ENCODE results near the gene GNG4.
"Not testable (repeated sequence)": the region's sequence is repeated elsewhere in the genome, so short reads cannot be mapped to it uniquely, and the experiment has no call there.

The GNG4 gene

DNA sequence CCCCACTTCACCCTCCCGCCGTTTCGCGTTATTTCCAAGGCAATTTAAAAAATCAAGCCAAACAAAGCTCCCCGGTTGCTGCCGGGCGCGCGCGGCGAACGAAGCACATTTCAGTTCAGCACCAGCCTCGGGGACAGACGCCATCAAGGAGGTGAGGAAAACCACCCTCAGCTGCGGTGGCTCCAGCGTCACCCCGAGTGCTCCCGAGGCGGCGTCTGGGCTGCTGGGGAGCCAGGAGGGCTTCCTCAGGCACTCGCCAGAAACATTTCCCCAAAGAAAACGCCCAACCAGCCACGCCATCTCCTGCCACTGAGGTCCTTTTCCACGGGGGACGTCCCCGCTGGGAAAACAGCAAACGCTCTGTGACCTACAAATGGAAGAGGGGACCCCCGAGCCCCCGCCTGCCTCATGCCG is 623 bp downstream of the GNG4 start:
- DNase-seq, result peak; percentile 63

DNA sequence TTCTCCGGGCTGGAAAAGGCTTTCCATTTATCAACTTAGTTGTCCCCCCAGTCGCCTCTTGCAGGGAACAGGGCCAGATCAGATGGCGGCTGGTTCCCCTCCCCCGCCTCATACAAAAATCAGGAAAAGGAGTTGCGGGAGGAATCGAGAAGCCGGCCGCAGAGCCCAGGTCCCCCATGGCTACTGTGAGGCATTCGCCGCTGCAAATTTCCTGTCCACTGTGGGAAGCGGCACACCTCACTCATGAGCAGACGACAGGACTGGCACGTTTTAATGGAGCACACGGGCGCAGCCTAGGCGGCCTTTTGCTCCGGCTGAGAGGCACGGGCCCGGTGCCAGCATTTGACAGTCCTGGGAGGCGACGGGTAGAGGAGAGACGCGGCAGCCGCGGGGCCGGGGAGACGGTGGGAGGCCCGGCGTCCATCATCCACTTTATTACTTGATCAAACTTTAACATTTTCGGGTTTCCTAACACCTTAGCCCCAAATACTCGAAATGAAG is 1.1 kb downstream of the GNG4 start:
- DNase-seq, result no peak

DNA sequence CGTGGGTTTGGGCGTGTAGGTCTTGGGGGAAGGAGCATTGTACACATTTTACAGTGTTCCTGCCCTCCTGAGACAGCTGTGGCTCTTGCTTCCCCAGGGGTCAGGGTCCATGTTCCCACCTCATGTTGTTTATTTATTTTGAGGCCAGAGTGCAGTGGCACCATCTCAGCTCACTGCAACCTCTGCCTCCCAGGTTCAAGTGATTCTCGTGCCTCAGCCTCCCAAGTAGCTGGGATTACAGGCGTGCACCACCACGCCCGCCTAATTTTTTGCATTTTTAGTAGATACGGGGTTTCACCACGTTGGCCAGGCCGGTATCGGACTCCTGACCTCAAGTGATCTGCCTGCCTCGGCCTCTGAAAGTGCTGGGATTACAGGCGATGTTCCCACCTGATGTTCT is 2.0 kb downstream of the GNG4 start:
- DNase-seq, result not testable (repeated sequence)

DNA sequence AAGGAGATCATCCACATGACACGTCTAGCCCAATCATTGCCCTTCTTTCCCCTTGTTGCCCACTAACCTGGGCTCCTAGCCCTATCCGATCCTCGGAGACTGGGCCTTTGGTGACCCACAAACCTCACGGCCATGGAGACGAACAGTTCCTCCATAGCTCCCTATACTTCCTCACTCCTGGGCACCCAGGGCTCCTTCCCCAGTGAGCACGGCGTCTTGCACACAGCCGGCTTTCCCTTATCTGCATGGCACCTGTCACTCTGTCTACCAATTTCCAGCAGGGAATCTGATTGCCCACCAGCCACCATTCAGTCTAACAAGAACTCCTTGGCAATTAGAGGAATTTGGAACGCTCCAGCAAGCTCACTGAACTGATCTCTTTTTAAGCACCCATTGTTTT is 3.1 kb downstream of the GNG4 start:
- DNase-seq, result no peak

DNA sequence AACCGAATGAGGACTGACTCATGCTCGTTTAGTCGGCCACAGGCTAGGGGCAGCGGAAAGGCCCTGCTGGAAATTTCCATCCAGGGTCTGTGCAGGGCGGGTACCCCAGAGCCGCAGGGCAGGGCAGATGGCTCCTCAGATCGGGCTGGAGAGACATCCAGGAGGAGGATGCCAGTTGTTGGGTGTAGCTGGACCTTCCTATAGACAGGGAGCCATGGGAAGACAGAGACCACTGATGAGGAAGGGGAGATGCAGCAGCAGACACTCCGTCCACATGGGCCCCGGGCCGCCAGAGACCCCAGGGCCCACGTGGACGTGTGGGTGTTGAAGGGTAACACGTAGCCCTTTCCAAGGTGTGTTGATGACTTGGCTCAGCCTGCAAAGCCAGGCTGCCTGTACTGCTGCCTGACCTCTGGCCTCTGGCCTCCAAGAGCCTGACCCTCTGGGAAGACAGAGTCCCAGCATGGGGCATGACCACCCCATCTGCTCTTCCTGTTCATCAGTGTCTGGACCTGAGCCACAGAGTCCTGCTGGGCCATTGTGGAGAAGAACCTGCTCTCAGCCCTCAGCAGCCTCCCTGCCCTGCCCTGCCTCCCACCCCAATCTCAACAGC is 4.8 kb downstream of the GNG4 start:
- no peak for DNase-seq

DNA sequence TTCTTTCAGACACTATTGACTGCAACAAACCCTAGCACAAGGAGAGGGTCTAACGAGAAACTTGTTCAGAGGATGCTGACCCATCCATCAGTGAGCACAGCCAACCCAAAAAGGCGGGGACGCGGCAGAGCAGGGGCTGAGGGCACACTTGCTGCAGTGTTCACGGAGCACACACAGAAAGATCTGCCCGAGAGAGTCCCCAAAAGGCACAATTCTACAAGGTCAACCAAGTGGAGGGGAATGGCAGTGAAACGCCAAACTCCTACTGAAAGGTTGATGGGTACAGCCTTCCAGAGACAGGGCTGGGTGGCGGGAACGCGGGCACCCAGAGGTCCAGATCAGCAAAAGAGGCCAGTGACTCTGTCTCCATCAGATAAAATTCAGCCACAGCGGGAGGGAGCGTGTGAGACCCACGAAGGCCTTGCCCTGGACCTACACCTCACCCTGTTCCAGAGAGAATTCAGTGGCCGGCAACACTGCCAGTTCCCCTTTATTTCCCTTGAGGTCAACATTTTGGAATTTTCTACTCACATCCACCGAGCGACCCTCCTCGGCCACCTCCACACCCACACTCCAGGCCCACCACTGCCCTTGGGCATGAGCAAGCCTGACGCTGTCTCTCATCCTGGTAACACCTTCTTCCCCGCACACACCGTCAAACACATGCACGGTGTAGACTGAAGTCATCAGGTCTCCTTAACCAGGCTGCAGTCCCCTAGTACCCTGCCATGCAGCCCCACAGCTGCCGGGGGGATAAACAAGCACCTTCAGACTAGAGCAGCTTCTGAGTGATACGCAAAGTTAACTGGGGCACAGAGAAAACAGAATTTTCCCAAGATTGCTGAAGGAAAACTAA is 5.5 kb downstream of the GNG4 start:
- DNase-seq, result no peak

DNA sequence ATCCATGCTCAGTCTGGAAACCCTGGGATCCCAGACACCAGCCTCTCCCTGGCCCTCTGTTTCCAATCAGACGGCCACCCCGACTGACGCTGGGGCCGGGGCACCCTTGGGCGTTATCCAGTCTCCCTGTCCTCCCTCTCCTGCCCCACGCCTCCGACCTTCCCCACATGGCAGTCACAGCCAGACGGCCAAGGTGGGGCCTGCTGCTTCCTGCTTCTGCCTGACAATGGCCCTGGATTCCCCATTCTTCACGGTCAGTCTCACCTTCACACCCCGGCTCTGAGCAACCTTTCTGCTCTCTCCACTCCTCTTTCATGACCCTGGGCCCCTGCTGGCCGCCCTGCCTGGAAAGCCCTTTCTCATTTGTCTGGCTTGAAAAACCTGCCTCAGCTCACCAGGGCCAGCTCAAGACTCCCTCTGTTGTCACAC is 6.6 kb downstream of the GNG4 start:
- DNase-seq, result no peak

DNA sequence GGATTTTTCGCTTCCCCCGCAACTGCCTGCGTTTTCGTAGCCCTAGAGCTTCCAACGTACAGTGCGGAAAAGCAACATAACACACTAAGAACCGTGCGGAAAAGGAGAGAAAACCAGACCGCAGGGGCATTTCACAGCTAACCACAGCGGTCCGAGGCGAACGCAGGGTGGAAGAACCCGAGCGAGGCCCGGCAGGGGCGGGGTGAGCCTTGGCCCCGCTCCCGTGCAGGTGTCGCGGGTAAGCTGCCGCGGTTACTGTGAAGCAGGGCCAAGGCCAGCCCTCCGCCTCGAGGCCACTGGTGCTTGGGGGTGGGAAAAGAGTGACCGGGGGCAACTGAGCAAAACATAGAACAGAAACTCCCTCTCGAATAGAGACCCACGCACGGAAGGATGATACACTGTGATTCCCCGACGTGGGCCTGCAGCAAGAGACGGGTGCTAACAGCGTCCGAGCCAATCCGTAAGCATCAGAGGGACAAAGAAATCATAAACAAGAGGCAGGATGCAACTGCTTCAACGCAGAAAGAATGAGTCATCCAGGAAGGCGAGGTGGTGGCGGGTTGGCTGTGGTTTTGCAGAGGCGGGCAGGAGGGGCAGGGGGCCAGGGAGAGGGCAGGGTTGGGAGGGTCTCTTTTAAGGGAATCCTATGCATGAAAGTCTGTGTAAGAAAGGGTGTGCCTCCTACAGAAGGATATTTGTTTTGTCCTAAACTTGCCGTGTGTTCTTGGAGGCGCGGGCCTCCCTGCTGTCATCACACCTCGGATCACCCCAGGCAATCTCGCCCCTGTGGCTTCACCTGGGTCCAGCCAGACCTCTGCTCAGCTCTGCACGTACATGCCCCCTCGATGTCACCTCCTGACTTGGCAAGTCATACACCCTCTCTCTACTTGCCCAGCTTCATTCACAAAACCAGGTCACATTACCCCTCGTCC is 7.3 kb downstream of the GNG4 start:
- no peak for DNase-seq

DNA sequence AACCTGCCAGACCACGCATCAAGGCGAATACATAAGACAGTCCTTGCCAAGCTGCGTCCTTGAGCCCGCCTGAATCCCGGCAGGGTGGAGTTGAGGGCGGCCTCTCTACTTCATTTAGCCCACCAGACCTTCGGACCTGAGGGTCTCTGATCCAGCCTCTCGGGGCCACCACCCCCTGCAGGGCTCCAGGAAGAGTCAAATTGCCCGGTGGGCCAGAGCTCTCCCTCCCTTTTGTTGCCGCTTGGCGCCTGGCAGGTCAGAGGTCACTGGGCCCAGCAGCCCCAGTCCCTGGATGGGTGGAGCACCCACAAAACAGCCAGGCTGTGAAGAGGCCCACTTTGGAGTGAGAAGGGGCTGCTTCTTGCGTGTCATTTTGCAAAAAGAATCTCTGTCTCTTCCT is 9.0 kb downstream of the GNG4 start:
- DNase-seq, result no peak

DNA sequence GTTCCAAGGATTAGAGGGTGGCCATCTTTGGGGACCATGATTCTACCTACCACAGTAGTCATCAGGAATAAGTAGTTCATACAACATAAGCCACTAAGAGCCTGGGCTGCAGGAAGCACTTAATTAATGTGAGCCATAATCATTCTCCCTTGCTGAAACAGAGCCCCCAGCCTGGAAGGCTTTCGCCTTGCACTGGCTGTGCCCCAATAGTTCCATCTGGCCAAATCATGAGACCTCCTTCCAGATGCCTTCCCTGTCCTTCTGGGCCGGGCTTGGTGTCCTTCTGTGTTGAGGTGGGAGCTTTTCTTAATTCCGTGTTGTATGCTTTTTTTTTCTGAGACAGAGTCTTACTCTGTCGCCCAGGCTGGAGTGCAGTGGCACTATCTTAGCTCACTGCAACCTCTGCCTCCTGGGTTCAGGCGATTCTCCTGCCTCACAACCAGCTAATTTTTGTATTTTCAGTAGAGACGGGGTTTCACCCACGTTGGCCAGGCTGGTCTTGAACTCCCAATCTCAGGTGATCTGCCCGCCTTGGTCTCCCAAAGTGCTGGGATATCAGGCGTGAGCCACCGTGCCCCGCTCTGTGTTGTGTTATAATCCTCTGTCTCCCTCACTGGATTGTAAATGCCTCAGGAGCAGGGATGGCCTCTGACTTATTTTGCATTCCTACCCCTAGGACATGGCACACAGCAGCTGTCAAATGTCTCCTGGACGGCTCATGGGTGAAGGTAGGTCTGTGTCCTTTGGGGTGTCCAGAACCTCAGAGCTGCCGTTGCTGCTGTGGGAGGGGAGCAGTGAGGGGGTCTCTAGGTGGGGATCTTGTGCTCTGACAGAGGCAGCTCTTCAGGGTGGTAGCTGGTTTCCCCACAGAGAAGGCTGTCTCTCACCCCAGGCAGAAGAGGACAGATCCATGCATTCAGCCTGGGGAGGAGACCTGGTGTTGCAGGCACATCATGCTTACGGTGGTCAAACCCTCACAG is 10.1 kb downstream of the GNG4 start:
- no peak for DNase-seq

DNA sequence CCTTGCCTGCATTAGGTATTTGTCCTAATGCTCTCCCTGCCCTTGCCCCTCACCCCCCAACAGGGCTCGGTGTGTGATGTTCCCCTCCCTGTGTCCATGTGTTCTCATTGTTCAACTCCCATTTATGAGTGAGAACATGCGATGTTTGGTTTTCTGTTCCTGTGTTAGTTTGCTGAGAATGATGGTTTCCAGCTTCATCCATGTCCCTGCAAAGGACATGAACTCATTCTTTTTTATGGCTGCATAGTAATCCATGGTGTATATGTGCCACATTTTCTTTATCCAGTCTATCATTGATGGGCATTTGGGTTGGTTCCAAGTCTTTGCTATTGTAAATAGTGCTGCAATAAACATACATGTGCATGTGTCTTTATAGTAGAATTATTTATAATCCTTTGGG is 11.0 kb downstream of the GNG4 start:
- not testable (repeated sequence) for DNase-seq

DNA sequence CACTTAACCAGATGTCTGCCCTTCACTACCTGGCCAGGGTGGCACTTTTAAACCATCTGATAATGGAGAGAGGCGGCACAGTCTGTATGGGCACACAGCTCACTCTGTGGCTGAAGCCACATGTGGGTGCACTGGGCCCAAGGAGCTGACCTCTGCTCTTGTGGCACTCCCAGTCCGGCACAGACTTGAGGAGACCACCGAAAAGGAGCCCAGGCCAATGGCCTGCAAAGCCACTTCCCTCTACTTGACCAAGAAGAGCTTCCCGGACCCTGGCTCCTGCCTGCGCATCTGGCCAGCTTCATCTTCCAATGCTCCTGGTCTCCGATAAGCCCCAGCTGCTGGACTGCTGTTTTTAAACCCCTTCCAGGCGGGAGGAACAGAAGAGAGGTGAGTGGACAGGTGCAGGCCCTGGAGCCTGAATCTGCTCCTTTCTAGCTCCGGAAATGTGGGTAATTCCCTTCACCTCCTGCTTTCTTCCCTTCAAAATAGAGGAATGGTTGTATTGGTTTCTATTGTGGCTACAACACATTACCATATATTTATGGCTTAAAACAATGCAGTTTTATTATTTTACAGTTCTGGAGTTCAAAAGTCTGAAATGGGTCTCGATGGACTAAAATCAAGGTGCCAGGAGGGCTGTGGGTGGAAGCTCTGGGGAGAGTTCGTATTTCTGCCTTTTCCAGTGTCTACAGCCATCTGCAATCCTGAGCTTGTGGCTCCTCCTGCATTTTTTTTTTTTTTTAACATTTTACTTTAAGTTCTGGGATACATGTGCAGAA is 11.6 kb downstream of the GNG4 start:
- no peak for DNase-seq

DNA sequence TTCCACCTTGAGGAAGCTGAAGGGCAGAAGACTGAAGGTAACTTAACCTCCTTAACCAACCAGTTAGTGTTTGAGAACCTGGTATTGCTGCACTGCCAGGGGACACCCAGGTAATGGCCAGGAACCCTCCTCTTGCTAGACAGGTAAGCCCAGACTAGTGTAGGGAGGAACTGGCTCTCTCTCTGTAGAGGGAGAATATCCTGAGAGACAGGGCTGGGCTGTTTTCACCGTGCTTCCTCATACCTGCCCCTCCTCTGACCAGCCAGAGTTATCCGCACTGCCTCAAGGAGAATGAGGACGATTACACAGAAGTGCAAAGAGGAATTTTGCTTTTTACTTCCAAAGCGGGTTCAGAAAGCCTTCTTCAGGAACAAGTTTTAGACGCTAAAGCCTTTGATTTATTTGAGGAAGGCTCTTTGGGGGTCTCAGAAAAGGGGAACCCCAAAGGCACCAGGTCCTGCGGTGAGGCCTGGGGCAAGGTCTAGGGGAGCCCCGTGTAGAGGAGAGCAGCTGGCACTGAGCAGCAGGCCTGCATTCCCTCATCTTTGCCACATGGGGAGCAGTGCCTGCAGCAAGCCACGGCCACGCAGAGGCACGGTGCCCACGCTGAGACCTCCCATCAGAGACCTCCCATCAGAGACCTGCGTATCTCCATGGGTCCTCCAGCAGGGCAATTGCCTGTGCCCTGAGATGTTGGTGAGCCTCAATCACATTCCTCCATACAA is 13.5 kb downstream of the GNG4 start:
- DNase-seq, result no peak

DNA sequence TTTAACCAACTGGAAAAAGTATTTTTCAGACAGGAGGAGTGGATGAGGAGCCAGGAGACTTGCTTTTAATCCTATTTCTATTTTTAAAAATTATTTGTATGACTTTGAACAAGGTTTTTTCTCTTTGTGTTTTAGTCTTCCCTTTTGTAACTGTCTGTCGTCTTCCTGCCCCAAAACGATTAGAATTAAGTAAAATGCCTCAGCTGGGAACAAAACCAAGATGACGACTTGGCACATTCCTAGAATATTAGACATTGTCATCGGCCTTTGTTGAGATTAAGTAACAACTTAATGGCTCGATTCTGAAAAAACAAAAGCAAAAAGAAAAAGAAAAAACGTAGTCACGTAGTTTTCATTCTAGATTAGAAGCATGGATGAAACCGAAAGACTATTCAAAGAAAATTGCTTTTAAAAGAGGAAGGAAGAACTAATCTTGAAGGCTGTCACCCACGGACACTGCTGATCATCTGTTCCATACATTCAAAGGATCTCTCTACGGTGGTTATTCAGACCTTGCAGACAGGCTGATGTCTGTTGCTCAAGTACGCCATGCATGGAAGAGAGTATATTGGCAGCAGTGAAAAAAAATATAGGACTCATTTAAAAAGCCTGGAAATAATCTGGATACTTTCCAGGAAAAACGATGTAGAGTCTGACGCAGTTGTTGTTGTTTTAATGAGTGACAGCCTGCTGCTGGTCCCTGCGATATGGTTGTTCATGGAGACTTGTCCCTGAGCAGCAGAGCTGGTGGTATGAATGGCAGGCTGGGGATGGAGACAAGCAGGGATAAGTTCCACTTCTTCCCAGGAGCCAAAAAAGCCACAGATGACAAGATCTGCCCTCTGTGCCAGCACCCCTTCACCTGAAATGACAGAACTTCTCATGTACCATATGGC is 16.8 kb downstream of the GNG4 start:
- DNase-seq, result peak; percentile 75

DNA sequence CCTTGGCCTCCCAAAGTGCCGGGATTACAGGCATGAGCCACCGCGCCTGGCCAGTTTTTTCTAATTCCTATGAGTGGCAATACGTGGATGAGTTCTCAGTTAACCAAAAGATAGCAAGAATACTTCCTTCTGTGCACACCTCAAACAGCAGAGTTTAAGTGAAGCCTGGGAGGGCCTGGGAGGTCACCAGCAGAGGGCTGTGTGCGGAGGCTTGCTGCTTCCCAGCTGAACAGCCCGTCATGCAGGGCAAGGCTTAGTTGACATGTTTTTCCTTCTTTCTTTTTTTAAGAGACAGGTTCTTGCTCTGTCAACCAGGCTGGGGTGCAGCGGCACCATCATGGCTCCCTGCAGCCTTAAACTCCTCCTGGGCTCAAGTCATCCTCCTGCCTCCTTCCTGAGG is 17.8 kb downstream of the GNG4 start:
- DNase-seq, result no peak

DNA sequence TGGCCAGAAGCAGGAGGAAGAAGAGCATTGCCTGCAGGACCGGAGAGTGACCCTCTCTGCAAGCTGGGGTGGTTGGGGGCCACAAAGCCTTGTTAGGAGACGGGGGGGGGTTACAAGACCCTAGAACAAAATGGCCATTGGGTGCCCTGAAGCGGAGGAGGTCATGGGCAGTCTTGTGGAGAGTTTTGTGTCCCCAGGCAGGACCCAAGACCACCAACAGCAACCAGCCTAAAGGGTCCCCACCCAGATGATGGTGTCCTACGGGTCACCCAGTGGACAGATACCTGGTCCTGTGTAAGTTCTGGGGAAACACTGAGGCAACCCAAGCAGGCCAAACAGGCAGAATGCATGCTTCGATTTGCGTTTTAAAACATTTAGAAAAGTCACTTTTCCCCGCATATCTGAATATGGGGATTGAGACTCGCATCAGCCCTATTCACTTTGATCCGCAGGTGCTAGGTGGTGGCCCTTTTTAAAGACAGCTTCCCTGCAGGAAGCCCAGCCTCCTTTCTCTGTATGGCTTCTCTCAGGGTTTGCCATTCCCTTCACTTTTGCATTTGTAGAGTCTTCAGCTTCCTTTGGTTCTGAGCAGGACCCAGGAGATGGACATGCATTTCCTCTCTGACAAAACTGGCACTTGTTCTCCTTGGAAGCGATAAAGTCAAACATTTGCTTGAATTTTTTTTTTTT is 21.1 kb downstream of the GNG4 start:
- no peak for DNase-seq

DNA sequence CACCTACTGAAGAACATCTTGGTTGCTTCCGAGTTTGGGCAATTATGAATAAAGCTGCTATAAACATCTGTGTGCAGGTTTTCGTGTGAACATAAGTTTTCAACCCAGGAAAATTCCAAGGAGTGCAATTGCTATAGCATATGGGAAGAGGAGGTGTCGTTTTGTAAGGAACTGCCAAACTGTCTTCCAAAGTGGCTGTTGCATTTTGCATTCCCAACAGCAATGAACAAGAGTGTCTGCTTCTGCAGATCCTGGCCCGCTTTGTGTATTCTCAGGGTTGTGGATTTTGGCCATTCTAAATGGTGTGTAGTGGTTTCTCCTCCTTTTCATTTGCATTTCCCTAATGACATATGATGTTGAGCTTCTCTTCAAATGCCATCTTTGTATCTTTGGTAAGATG is 23.8 kb downstream of the GNG4 start:
- DNase-seq, result no peak

DNA sequence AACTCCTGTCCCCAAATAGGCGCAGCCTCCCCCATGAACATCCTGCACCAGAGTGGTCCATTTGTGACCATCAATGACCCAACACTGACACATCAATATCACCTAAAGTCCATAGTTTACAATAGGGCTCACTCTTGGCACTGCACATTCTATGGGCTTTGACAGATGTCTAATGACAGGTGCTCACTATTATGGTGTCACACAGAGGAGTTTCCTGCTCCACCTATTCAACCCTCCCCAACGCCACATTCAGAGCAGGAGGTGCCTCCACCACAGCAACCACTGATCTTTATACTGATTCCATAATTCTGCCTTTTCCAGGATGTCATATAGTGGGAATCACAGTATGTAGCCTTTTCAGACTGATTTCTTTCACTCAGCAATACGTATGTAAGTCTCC is 24.2 kb downstream of the GNG4 start:
- no peak for DNase-seq
